KMS-11 (cell line): ENCODE results near the gene SORCS2.

Source experiments
- H2AFZ ChIP-seq: fragments of 200-600 bp; sonication (generic); 2 replicates; pipeline ENCODE4 v1.6.1; 2016; ENCODE audit warnings: antibody characterized with exemption, mixed run types, low read depth
- H3K27ac ChIP-seq: fragments of 200-600 bp; sonication (generic); 2 replicates; pipeline ENCODE4 v1.6.1; 2016; ENCODE audit warnings: mild to moderate bottlenecking, mixed run types
- H3K27me3 ChIP-seq: fragments of 200-600 bp; sonication (generic); 2 replicates; pipeline ENCODE4 v1.6.1; 2017; ENCODE audit warnings: mild to moderate bottlenecking, low read depth, mixed run types, moderate library complexity; ENCODE audit not compliant: insufficient read depth
- H3K36me3 ChIP-seq: fragments of 200-600 bp; sonication (generic); 2 replicates; pipeline ENCODE4 v1.6.1; 2017; ENCODE audit warnings: mild to moderate bottlenecking, mixed run types; ENCODE audit not compliant: insufficient read depth
- H3K4me1 ChIP-seq: fragments of 200-600 bp; sonication (generic); 2 replicates; pipeline ENCODE4 v1.6.1; 2016; ENCODE audit warnings: mild to moderate bottlenecking, low read depth, mixed run types; ENCODE audit not compliant: poor library complexity, severe bottlenecking
- H3K4me2 ChIP-seq: fragments of 200-600 bp; sonication (generic); 2 replicates; pipeline ENCODE4 v1.7.0; 2016; ENCODE audit warnings: mild to moderate bottlenecking, mixed run types
- H3K4me3 ChIP-seq: fragments of 200-600 bp; sonication (generic); IDR thresholded peaks from 2 replicates; pipeline ENCODE4 v1.6.1; 2017; ENCODE audit warnings: low read depth, low read length, mixed read lengths; ENCODE audit not compliant: insufficient read depth
- H3K79me2 ChIP-seq: fragments of 200-600 bp; sonication (generic); 2 replicates; pipeline ENCODE4 v1.6.1; 2016; ENCODE audit warnings: low read depth, mixed run types; ENCODE audit not compliant: insufficient read depth
- H3K9ac ChIP-seq: fragments of 200-600 bp; sonication (generic); 2 replicates; pipeline ENCODE4 v1.6.1; 2016; ENCODE audit warnings: mild to moderate bottlenecking, mixed run types
- H4K20me1 ChIP-seq: fragments of 200-600 bp; sonication (generic); 2 replicates; pipeline ENCODE4 v1.6.1; 2016; ENCODE audit warnings: mild to moderate bottlenecking, mixed run types; ENCODE audit not compliant: insufficient read depth
- CTCF ChIP-seq: fragments of 200-600 bp; sonication (generic); conservative IDR thresholded peaks from 2 replicates; pipeline ENCODE4 v1.6.1; 2017; ENCODE audit warnings: low read depth, mild to moderate bottlenecking, antibody characterized with exemption, low read length, moderate library complexity, mixed read lengths

Gene SORCS2

GRCh38 chr4:7485096-7485495 is 292.8 kb downstream of the SORCS2 start:
- no peak overlapping the region for H3K4me2 ChIP-seq
- H3K27ac ChIP-seq = no peak overlapping the region
- no peaks in the 10 kb centered on the region for H3K4me1 ChIP-seq
- peaks cover 24% of the 10 kb centered on the region; the same call in 1 of the 2 replicates for H3K27me3 ChIP-seq
- TF ChIP-seq CTCF = no peak
- H3K4me3 ChIP-seq = no peak overlapping the region
- H3K36me3 ChIP-seq = no peaks in the 10 kb centered on the region
- no peaks in the 10 kb centered on the region for H3K79me2 ChIP-seq
- H3K9ac ChIP-seq = no peak overlapping the region
- H4K20me1 ChIP-seq = no peaks in the 10 kb centered on the region
- H2AFZ ChIP-seq = no peak overlapping the region

DNA sequence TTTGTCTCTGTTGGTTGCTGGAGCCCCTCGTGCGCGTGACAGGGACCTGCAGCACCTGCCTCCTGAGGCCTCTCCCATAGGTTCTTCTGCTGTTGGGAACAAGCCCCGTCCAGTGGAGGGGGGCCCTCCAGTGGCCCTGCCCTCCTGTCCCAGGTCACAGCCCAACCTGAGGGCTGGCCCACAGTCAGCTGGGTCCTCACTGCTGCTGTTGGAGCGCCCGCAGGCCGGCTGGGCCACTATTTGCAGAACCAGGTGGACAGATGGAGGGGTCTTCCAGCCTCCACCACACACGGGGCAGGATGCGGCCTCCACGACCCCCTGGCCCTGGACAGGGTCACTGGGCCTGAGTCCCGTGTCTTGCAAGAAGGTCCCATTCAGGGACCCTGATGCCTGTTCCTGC is 293.8 kb downstream of the SORCS2 start:
- no peak overlapping the region for H3K9ac ChIP-seq
- H4K20me1 ChIP-seq = no peaks in the 10 kb centered on the region
- no peak overlapping the region for H3K27ac ChIP-seq
- no peaks in the 10 kb centered on the region for H3K36me3 ChIP-seq
- no peak overlapping the region for H3K4me3 ChIP-seq
- H2AFZ ChIP-seq = no peak overlapping the region
- H3K4me2 ChIP-seq = no peak overlapping the region
- no peaks in the 10 kb centered on the region for H3K79me2 ChIP-seq
- no peaks in the 10 kb centered on the region for H3K4me1 ChIP-seq
- H3K27me3 ChIP-seq = peaks cover 24% of the 10 kb centered on the region; the same call in 1 of the 2 replicates
- TF ChIP-seq CTCF = no peak

DNA sequence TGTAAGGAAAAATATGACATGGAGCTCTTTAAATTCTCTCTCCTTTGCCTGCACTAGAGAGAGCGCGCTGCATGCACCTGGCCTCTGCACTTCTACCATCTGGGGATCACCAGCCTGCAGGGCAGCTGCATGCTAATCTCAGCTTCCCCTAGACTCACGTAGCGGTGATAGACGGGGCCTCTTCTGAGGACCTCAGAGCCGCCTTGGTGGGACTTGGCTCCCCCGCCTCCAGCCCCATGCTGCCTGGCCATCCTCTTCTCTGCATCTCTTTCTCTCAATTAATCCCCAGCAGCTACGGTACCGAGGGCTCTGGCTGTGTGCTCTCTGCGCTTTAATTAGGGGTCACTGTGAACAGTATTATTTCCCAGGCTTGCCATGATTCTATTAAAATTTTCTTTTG is 295.2 kb downstream of the SORCS2 start:
- no peaks in the 10 kb centered on the region for H3K79me2 ChIP-seq
- no peaks in the 10 kb centered on the region for H3K4me1 ChIP-seq
- peaks cover 24% of the 10 kb centered on the region; the same call in 1 of the 2 replicates for H3K27me3 ChIP-seq
- TF ChIP-seq CTCF = no peak
- H3K9ac ChIP-seq = no peak overlapping the region
- no peak overlapping the region for H2AFZ ChIP-seq
- no peaks in the 10 kb centered on the region for H4K20me1 ChIP-seq
- no peaks in the 10 kb centered on the region for H3K36me3 ChIP-seq
- no peak overlapping the region for H3K4me2 ChIP-seq
- no peak overlapping the region for H3K27ac ChIP-seq
- H3K4me3 ChIP-seq = no peak overlapping the region

DNA sequence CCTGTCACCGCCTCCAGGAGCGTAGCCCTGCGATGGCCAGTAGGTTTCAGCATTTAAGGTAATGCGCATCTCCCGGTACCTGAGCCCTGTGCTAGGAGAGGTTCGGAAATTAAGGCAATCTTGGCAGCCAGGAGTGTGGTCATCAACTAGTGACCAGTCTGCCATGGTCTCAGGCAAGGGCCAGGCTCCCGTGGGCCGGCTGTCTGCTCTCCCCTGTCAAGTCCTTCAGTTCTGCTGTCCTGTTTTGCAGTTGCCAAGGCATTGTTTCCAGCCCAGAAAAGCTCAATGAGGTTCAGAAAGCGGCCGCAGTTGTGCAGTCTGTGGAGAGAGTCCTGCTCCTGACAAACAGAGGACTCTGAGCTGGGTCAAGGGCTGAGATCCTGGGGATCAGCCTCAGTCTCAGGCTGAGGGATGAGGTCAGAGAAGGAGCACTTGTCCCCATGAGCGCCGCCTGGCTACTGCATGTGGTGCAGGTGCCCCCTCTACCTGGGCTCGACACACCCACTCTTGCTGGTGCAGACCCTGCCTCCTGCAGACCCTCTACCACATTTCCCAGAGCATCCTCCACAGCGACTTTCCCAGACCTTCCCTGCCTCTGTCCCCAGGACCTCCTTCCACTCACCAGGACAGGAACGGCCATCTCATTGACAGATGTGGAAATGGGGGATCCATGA is 295.8 kb downstream of the SORCS2 start:
- Histone ChIP-seq H4K20me1 (no peaks in the 10 kb centered on the region), H3K27me3 (peaks cover 22% of the 10 kb centered on the region; the same call in 1 of the 2 replicates)

More for the DNA sequence above, 295.8 kb downstream of the SORCS2 start:
- no peak overlapping the region for H3K4me3 ChIP-seq
- no peak overlapping the region for H3K9ac ChIP-seq
- no peaks in the 10 kb centered on the region for H3K36me3 ChIP-seq
- H3K4me2 ChIP-seq = no peak overlapping the region
- no peaks in the 10 kb centered on the region for H3K79me2 ChIP-seq
- no peak overlapping the region for H2AFZ ChIP-seq
- H3K27ac ChIP-seq = no peak overlapping the region
- no peaks in the 10 kb centered on the region for H3K4me1 ChIP-seq
- no peak for TF ChIP-seq CTCF
